GM10266 (cell line): ENCODE results near the gene NPLOC4.
A peak's percentile ranks its signal among the peaks of the same experiment; 100 is the strongest.

Source experiments
- DNase-seq: peaks from one replicate; pipeline ENCODE4 v3.0.0; 2012; ENCODE audit errors: extremely low spot score
- TF ChIP-seq, protein P1 (sequence below): IDR thresholded peaks from 2 replicates; pipeline ENCODE4 v1.5.1; 2012; ENCODE audit warnings: mild to moderate bottlenecking, low read depth; ENCODE audit not compliant: control insufficient read depth, insufficient read depth; ENCODE audit errors: missing control alignments

Gene NPLOC4

DNA sequence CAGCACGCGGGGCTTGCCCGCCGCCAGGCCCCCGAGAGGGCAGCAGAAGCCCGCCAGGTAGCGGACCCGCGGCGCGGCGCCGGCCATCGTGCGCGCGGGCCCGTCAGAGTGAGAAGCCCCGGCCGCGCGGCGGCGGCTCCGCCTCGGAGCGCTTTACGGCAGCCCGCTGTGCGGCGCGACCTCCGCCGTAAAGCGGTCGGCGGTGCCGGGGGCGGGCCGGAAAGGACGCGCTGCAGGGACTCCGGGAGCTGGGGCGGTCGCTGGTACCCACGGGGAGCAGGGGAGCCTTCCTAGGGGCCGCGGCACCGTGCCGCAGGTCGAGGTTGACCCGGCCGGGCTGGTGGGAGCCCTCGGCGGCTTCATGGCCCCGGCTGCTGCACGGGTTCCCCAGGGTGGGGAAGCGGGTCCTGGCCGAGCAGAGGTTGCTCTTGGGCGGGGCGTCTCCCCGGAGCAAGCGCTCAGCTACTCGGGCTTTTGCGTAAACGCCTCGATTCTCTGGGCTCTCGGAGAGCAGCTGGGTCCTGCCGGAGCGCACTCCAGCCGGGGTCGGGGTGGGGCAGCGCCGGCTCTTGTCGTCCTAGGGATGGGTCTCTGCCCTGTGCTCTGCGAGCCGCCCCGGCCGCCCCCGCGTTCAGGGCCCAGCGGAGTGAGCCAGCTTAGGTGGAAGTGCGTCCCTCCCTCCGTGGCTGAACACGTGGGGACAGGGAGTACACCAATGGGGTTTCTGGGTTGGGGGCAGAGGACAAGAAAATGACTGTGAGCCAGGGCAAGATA lies 84.5 kb downstream of the NPLOC4 start, which contains the start of gene FAAP100:
TSS of gene FAAP100 (minus strand) at position 110 of the 774 bp plus-strand sequence. CDS start at position 87, 23 bp downstream.
- TF ChIP-seq, protein P1, sequence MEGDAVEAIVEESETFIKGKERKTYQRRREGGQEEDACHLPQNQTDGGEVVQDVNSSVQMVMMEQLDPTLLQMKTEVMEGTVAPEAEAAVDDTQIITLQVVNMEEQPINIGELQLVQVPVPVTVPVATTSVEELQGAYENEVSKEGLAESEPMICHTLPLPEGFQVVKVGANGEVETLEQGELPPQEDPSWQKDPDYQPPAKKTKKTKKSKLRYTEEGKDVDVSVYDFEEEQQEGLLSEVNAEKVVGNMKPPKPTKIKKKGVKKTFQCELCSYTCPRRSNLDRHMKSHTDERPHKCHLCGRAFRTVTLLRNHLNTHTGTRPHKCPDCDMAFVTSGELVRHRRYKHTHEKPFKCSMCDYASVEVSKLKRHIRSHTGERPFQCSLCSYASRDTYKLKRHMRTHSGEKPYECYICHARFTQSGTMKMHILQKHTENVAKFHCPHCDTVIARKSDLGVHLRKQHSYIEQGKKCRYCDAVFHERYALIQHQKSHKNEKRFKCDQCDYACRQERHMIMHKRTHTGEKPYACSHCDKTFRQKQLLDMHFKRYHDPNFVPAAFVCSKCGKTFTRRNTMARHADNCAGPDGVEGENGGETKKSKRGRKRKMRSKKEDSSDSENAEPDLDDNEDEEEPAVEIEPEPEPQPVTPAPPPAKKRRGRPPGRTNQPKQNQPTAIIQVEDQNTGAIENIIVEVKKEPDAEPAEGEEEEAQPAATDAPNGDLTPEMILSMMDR = no peak
- peak; percentile 97 for DNase-seq

DNA sequence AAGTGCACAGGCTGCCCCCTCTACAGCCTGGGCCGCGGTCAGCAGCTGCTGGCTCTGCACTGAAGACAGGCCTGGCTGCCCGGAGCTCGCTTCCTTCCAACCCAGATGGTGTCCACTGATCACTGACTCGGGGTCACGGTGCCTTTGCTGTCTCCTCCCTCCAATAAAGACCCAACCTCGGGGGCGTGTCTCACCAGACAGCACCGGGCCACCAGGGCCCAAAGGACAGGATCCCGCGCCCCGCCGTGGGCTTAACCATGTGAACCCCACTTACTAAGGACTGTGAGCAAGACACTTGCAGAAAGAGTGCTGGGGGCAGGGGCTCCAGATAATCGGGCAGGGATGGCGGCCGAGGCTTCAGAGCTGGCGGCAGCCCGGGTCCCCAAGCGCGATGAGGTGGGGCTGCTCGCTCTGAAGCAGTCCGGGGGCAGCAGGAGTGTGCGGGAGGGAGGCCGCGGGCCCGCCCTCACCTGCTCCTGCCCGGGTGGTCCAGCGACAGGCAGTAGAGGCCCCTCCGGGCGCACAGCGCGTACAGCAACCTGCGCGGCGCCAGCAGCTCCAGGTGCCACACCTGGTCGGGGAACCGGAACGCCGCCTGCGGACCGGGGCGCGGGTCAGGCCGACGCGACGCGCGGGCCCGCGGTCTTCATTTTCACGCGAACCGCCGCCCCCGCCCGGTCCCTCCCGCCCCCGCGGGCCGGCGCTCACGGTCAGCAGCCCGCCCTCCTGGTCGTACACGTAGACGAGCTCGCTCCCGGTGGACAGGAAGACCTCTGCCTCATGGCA lies 85.3 kb downstream of the NPLOC4 start:
- no peak for DNase-seq
- TF ChIP-seq, protein P1 = no peak

DNA sequence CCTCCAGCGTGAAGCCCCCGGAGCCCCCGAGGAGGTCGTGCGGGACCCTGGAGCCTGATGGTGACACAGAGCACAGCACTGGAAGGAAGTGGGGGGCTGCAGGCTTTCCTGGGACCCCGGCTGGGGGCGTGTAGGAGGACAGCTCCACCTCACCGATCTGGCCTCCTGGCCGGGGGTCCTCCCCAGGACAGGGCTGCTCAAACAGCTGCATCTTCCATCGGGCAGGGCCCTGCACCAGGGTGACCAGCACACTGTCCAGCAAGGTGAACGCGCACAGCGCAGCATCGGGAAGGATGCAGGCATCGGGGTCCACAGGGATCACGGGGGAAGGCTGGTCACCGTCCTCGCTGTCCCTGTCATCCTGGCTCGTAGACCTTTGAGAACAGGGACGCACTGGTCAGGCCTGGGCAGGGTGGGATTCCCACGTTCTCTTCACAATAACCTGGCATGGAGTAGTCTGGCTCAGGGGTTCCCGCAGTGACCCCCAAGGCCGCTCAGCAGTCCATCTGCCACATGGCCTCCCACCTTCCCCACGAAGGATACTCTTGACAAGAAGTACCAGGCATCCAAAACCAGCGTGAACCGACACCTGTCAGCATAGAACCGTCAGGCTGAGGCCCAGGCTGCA lies 86.0 kb downstream of the NPLOC4 start:
- DNase-seq = no peak
- TF ChIP-seq, protein P1 = no peak

DNA sequence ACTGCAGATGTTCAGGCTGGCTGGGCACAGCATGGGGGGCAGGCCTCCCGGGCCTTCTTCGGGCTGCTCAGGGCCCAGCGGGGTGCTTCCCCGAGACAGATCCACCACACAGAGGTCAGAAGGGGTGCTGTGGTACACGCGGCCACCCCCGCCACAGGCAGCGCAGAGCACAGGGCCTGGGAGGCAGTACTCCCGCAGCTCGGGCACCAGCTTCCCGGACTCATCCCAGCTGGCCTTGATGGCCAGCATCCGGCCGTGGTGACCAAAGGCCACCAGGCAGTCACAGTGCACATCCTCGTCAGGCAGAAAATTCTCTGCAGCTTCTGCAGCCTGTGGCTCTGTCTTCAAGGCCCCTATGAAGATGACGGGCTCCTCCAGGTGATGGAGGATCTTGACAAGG lies 86.6 kb downstream of the NPLOC4 start:
- TF ChIP-seq, protein P1 = no peak

DNA sequence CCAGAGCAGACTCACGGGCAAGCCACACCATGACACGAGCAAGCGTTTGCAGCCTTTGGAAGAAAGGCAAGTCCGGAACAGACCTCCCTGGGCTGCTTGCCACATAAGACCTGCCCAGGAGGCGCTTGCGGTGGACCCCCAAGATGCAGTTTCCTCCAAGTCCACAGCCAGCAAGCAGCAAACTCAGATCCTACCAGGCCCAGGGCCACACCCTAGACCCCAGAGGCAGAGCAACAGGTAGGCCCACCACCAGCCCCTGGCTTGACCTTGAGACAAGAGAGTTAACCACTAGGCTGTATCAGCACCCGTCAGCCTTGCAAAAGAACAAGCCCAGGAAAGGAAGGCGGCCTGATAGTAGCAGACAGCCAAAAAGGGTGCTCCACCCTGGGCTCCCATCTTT lies 87.1 kb downstream of the NPLOC4 start:
- DNase-seq = no peak
- TF ChIP-seq, protein P1 = no peak

More for the DNA sequence above, 86.6 kb downstream of the NPLOC4 start:
- DNase-seq = no peak

DNA sequence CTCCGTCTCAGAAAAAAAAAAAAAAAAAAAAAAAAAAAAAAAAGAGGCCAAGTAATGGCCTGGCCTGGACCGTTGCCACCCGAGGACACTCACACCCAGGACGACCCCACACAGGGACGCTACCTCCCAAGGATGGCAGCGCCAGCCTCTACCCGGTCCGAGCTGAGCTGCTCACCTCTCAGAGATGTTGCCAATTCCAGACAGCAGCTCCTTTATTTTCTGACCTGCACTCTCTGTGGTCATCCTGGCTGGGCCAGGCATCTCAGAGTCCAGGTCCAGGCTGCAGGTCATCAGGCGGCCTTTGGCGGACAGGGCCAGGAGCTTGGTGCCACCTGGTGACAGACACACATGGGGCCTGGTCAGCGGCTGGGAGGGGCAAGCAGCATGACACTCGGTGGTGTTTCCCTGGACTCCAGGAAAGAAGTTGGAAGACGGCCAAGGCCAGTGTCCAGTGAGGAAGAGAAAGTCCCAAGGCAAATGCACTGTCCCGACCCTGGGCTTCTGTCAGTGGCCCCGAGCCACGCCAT lies 87.8 kb downstream of the NPLOC4 start:
- no peak for DNase-seq
- TF ChIP-seq, protein P1 = no peak
